Airway epithelial cell (primary cell): ENCODE data around the gene CENPA. TPM values are rescaled to one million over a fixed set of nuclear protein-coding genes. Genes with fewer than 3 reads are reported as not detected.

Source experiments
- total RNA-seq: library from RNA; depleted of rRNA; stranded (reverse); fragments of >200 nt; gene quantifications from 2 replicates; pipeline ENCODE4 v1.2.3, GENCODE V29; 2015

CENPA gene
- total RNA-seq, result 6.2 and 12.6 TPM in 2 replicates

GRCh38 chr2:26785431-26786206 lies at the start of gene CENPA:
CENPA (plus strand) TSS chr2:26786056; CDS start chr2:26786197, 141 bp downstream.

GRCh38 chr2:26764078-26764887 lies 21.6 kb upstream of the CENPA start, which contains the start of gene SLC35F6:
SLC35F6 (plus strand) TSS chr2:26764284; CDS start chr2:26764350, 66 bp downstream.

Other genes with a start within 250 kb of the CENPA start
- not detected in 2 replicates for gene CIB4, start 144.7 kb upstream of the CENPA start, total RNA-seq
- not detected in 2 replicates for gene KCNK3, start 93.3 kb upstream of the CENPA start, total RNA-seq
- 22.5 and 43.9 TPM in 2 replicates for gene SLC35F6, start 21.8 kb upstream of the CENPA start, total RNA-seq
- gene DPYSL5, start 62.1 kb downstream of the CENPA start, total RNA-seq, result not detected in 2 replicates
- 3.9 and 5.8 TPM in 2 replicates for gene MAPRE3, start 184.6 kb downstream of the CENPA start, total RNA-seq
- 22.2 and 28.2 TPM in 2 replicates for gene TMEM214, start 246.9 kb downstream of the CENPA start, total RNA-seq